ENCODE measurements around the gene HCN4. TPM values are rescaled to one million over a fixed set of nuclear protein-coding genes. Genes with fewer than 3 reads are reported as not detected.
"Not testable (repeated sequence)": the region's sequence is repeated elsewhere in the genome, so short reads cannot be mapped to it uniquely, and the experiment has no call there.

Gene HCN4
- polyA plus RNA-seq, 3 donors = under 0.01 to 0.05 (median 0.04) TPM

GRCh38 chr15:73319460-73320245 is 49.1 kb downstream of the HCN4 start:
- H3K27ac ChIP-seq (ENCODE audit: low read depth, low read length) = no peak overlapping the region
- WGBS, 3 donors = 68 to 80% (median 75%) methylated on average over 8 of the region's 8 CpGs

- no peak overlapping the region for H3K27ac ChIP-seq (ENCODE audit: low read depth, low read length)
- 16 to 20% (median 17%) methylated on average over 40 to 42 of the region's 42 CpGs for WGBS, 3 donors
These were observed 50.1 kb downstream of the HCN4 start for GRCh38 chr15:73318463-73319351.

GRCh38 chr15:73317651-73318462 is 50.9 kb downstream of the HCN4 start:
- H3K27ac ChIP-seq (ENCODE audit: low read depth, low read length) = no peak overlapping the region
- 70 to 78% (median 77%) methylated on average over 16 of the region's 16 CpGs for WGBS, 3 donors

DNA sequence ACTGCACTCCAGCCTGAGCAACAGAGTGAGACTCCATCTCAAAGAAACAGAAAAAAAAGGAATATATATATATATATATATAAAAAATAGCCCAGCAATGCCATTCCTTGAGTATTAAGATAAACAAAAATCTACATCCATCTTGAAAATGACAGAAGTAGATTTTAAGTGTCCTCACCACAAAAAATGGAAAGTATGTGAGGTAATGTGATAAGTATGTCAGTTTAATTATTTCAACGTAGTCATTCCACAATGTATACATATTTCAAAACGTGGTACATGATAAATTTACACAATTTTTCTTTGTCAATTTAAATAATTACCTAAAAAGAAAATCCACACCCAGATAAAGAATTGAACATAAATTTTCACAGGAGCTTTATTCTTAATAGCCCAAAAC is 54.9 kb downstream of the HCN4 start:
- no peak overlapping the region for H3K27ac ChIP-seq (ENCODE audit: low read depth, low read length)
- 59 to 77% (median 71%) methylated on average over 2 of the region's 2 CpGs for WGBS, 3 donors

DNA sequence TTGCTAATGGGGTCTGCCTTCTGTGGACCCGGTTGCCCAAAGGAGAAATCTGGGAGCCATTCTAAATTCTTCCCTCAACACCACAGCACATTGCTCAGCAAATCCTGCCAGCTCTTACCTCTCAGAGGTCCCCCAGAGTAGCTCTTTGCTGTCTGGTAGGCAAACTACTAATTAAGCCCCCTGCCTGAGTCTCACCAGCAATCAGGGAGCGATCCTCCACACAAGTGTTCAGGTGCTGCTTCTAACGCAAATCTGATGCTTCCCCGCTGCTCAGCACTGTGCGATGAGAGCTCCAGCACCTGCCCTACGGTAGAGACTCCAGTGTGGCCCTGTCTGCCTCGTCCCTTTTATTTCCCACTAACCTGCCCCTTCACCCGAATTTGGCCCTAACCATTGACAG is 60.5 kb downstream of the HCN4 start:
- WGBS, 3 donors = 91 to 94% (median 94%) methylated on average over 8 of the region's 8 CpGs

GRCh38 chr15:73305331-73306211 is 63.2 kb downstream of the HCN4 start:
- 71 to 81% (median 75%) methylated on average over 12 of the region's 12 CpGs for WGBS, 3 donors
- no peak overlapping the region for H3K27ac ChIP-seq (ENCODE audit: low read depth, low read length)

More for the DNA sequence above, 60.5 kb downstream of the HCN4 start:
- no peak overlapping the region for H3K27ac ChIP-seq (ENCODE audit: low read depth, low read length)

DNA sequence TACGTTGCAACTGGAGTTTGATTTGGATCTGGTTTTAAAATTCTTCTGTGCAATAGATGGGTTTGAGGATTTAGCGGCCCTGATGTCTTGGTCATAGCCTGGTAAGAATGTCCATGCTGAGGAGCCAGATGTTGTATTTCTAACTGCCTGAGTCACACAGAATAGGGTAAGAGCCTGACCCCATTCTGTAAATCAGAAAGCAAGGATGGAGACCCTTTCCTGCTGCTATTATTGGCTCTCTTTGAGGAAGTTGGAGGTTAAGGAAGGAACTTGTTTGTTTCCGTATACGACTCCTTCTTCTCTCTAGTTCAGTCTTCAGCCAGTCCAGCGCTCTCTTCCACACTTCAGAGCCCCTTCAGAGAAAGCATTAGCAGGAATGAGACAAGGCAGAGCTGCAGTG is 65.1 kb downstream of the HCN4 start:
- H3K27ac ChIP-seq (ENCODE audit: low read depth, low read length) = no peak overlapping the region
- 49 to 82% (median 58%) methylated on average over 5 of the region's 5 CpGs for WGBS, 3 donors

DNA sequence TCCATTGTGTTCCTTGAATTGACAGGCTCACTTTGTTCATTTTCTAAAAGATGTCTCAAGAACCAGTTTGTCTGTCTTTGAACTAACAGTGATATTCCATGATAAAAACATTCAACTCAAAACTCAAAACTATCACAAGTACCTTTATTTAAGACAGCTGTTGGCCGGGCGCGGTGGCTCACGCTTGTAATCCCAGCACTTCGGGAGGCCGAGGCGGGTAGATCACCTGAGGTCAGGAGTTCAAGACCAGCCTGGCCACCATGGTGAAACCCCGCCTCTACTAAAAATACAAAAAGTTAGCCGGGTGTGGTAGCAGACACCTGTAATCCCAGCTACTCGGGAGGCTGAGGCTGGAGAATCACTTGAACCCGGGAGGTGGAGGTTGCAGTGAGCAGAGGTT is 68.5 kb downstream of the HCN4 start:
- WGBS, 3 donors = 84 to 95% (median 91%) methylated on average over 11 of the region's 11 CpGs
- H3K27ac ChIP-seq (ENCODE audit: low read depth, low read length) = not testable (repeated sequence)

GRCh38 chr15:73298522-73299245 is 70.1 kb downstream of the HCN4 start:
- H3K27ac ChIP-seq (ENCODE audit: low read depth, low read length) = no peak overlapping the region
- 77 to 92% (median 84%) methylated on average over 7 of the region's 7 CpGs for WGBS, 3 donors

DNA sequence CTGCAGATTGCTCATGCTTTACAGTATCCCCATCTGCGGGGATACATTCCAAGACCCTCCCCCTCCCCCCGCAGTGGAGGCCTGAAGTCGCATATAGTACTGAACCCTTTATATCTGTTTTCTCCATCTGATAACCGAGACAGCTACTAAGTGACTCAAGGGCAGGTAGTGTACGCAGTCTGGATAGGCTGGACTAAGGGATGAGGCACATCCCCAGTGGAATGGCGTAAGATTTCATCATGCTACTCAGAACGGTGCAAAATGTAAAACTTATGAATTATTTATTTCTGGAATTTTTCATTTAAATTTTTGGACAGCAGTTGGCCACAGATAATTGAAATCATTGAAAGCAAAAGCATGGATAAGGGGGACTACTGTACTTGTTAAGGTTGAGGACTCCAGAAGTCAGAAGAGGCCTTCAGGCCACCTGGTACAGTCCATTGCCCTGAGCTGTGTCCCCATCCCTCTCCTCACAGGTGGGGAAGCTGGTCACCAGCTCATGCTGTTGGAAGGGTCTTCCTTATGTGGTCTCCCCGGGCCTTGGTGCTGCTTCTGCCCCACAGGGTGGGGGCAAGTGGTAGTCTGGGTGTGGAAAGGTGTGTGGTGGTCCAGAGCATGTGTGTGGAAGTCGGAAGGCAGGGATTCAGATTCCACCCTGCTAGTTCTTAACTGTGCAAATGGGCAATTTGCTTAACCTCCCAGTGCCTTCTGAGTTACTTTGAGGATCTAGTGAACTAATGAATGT is 72.0 kb downstream of the HCN4 start:
- H3K27ac ChIP-seq (ENCODE audit: low read depth, low read length) = no peak overlapping the region
- 76 to 87% (median 83%) methylated on average over 9 of the region's 9 CpGs for WGBS, 3 donors

GRCh38 chr15:73295630-73296286 is 73.0 kb downstream of the HCN4 start:
- 50 to 84% (median 54%) methylated on average over 6 of the region's 6 CpGs for WGBS, 3 donors
- H3K27ac ChIP-seq (ENCODE audit: low read depth, low read length) = no peak overlapping the region

DNA sequence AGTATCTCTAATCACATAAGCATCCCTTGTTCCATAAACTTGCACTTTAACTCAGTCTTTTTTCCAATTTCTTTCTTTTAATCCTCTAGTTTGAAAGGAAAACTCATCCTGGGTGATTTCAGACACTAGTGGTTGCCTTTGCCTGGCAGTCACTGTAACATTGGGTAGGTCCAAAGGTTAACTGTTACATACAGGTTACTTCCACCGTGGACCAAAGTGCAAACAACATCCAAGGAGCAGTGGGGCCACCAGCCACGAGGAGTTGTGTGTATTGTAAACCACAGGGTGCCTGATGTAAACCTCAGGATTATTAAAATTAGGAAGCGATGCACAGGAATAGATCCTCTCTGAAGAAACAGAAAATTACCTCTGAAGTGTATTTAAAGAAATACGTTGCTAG is 75.0 kb downstream of the HCN4 start:
- H3K27ac ChIP-seq (ENCODE audit: low read depth, low read length) = no peak overlapping the region
- WGBS, 3 donors = 51 to 64% (median 61%) methylated on average over 4 of the region's 4 CpGs

DNA sequence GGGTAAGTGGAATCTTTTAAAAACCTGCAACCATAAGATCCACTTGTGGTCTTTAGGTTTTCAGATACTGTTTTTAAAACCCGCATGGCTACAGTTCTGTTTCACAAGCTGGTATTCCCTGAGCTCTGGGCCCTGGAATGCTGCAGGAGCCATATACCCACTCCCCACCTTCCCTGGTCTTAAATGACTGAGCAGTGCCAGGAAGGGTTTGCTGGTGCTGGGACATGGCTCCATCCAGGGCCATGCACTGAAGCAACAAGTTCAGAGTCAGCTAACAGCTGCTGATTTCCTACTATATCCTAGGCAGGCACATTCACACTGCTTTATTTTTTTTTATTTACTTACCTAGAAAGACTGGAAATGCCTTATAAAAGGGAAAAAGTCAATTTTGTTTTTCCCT is 77.3 kb downstream of the HCN4 start:
- WGBS, 3 donors = 94 to 100% (median 95%) methylated on average over 1 of the region's 1 CpG
- no peak overlapping the region for H3K27ac ChIP-seq (ENCODE audit: low read depth, low read length)

DNA sequence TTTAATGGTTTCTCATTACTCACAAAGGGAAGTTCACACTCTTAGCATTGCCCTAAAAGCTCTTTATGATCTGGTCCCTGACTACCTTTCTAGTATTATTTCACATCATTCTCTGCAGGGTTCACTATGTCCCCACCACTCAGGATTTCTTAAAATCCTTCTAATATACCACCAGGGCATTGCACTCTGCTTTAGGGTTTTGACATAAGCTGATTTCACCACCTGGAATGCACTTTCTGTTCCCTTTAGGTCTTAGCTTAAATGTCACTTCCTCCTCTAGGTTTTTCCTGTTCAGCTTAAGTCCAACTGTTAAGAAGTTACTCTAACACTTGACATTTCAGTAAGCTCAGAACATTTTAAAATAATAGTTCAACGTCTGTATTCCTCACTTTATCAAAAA is 81.7 kb downstream of the HCN4 start:
- 33 to 69% (median 40%) methylated on average over 1 of the region's 1 CpG for WGBS, 3 donors
- H3K27ac ChIP-seq (ENCODE audit: low read depth, low read length) = no peak overlapping the region

- no peak overlapping the region for H3K27ac ChIP-seq (ENCODE audit: low read depth, low read length)
- 72 to 88% (median 74%) methylated on average over 2 of the region's 2 CpGs for WGBS, 3 donors
These were observed 82.4 kb downstream of the HCN4 start for GRCh38 chr15:73286311-73286710.

GRCh38 chr15:73284090-73284716 is 84.6 kb downstream of the HCN4 start:
- 73 to 87% (median 80%) methylated on average over 3 of the region's 3 CpGs for WGBS, 3 donors
- H3K27ac ChIP-seq (ENCODE audit: low read depth, low read length) = no peak overlapping the region

Data from adipose tissue (tissue), 3 donors.